ENCODE results near the gene PACSIN1. TPM values are rescaled to one million over a fixed set of nuclear protein-coding genes. Genes with fewer than 3 reads are reported as not detected.

The PACSIN1 gene
- total RNA-seq, 2 experiments from 2014 or later: 19.3 to 88.4 TPM

DNA sequence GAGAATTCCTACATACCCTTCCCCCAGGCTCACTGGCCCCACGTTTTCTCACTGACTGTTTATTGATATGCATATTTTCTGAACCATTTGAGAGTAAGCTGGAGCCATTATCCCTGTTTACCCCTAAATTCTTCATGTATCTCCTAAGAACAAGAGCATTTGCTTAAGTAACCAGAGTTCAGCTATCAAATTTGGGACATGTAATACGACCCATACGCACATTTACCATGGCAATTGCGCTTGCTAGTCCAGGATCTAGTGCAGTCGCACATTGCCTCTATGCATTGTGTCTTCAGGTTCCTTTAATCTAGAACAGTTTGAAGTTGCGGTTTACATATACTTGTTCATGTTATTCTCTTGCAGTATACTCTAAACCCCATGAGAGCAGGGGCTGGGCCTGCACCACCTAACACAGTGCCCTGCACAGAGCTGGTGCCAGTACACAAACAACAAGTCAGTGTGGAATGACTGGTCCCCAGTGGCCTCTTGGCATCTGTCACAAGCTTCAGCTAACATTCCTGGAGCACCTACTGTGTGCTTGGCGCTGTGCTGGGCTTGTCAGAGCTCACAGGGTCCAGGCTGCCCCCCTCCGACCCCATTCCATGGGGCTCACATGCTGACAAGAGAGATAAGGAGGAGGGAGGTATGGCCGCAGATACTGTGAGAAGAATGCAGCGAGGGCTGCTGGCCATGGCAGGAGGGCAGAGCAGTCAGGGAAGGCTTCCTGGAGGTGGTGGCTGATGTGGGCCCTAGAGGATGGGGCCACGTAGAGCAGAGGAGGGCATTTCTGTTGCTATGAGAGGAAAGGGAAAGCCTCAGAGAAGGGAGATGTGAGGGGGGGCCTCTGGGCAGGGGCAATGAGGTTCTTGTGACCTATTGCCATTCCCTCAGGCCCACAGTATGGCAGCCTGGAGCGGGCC, 62.1 kb downstream of the PACSIN1 start:
- Histone ChIP-seq H3K4me1 (ENCODE audit: insufficient read depth, low read length, poor library complexity, severe bottlenecking) (peaks cover 15% of the 10 kb centered on the region), H4K20me1 (ENCODE audit: insufficient read depth, low read length) (peaks cover 8% of the 10 kb centered on the region; the same call in 1 of the 2 replicates), H3K27ac (ENCODE audit: low read depth, low read length, poor library complexity, severe bottlenecking) (no peak overlapping the region), H2AFZ (ENCODE audit: low read length) (no peak overlapping the region), H3K36me3 (ENCODE audit: insufficient read depth, low read length) (peaks cover 44% of the 10 kb centered on the region; the same call in 1 of the 2 replicates), H3K9me3 (ENCODE audit: low read length) (no peaks in the 10 kb centered on the region), H3K4me2 (ENCODE audit: low read length) (peak overlapping the region; percentile 52; the same call in 1 of the 2 replicates), H3K79me2 (ENCODE audit: insufficient read depth, low read depth, low read length) (no peaks in the 10 kb centered on the region), H3K9me2 (ENCODE audit: insufficient read depth, low read length) (no peaks in the 10 kb centered on the region), H3K4me3 (ENCODE audit: low read depth, low read length, poor library complexity, severe bottlenecking) (no peak overlapping the region)
- no TSS peak for BruUV-seq (replicated peaks)
- ChIA-PET CTCF (ENCODE audit: unreplicated experiment) (no interaction called here), POLR2A (interaction anchor here (0.8 kb wide), 1 partner anchor 82 kb away, joined by 5 read pairs; no protein-coding TSS in a partner anchor)
- intact Hi-C loops (cut with micrococcal nuclease; ENCODE audit: unreplicated experiment): loop anchor here (2.0 kb wide), 2 partner anchors 67 to 81 kb away; no protein-coding TSS in a partner anchor
- DNase-seq (ENCODE audit: low spot score): no peak
- TF ChIP-seq EZH2phosphoT487 (IDR thresholded peaks at IDR 0.05; ENCODE audit: borderline replicate concordance, low read depth, low read length): no peak
- TF ChIP-seq, protein P1, sequence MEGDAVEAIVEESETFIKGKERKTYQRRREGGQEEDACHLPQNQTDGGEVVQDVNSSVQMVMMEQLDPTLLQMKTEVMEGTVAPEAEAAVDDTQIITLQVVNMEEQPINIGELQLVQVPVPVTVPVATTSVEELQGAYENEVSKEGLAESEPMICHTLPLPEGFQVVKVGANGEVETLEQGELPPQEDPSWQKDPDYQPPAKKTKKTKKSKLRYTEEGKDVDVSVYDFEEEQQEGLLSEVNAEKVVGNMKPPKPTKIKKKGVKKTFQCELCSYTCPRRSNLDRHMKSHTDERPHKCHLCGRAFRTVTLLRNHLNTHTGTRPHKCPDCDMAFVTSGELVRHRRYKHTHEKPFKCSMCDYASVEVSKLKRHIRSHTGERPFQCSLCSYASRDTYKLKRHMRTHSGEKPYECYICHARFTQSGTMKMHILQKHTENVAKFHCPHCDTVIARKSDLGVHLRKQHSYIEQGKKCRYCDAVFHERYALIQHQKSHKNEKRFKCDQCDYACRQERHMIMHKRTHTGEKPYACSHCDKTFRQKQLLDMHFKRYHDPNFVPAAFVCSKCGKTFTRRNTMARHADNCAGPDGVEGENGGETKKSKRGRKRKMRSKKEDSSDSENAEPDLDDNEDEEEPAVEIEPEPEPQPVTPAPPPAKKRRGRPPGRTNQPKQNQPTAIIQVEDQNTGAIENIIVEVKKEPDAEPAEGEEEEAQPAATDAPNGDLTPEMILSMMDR (conservative IDR thresholded peaks at IDR 0.05; ENCODE audit: low read length): no peak

DNA sequence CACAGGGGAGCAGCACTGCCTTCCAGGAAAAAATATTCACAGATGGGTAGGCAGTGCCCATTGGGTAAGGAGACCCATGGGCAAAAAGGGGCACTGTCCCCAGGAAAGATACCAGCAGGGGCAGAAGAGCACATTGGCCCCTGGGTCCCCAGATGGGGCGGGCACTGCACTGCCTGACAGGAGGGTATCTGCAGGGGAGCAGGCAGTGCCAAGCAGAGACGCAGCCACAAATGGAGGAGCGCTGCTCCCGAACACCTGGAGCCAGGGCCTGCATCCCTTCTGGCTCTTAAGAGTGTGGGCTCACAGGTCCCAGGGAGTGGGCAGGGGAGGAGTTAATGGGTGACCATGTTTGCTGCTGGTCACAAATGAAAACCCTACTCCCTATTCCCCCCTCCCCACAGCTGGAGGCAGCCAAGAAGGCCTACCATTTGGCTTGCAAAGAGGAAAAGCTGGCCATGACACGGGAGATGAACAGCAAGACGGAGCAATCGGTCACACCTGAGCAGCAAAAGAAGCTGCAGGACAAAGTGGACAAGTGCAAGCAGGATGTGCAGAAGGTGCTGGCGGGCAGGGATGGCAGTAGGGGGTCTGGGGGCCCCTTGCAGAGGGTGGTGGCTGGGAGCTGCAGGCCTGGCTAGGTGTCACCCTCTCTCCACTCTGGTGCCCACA, 63.3 kb downstream of the PACSIN1 start:
- Histone ChIP-seq H3K36me3 (ENCODE audit: insufficient read depth, low read length) (peaks cover 49% of the 10 kb centered on the region; the same call in 1 of the 2 replicates), H3K27ac (ENCODE audit: low read depth, low read length, poor library complexity, severe bottlenecking) (no peak overlapping the region), H3K4me2 (ENCODE audit: low read length) (no peak overlapping the region), H4K20me1 (ENCODE audit: insufficient read depth, low read length) (peaks cover 8% of the 10 kb centered on the region; the same call in 1 of the 2 replicates), H3K4me1 (ENCODE audit: insufficient read depth, low read length, poor library complexity, severe bottlenecking) (peaks cover 15% of the 10 kb centered on the region), H3K79me2 (ENCODE audit: insufficient read depth, low read depth, low read length) (no peaks in the 10 kb centered on the region), H3K9me2 (ENCODE audit: insufficient read depth, low read length) (no peaks in the 10 kb centered on the region), H3K4me3 (ENCODE audit: low read depth, low read length, poor library complexity, severe bottlenecking) (no peak overlapping the region), H2AFZ (ENCODE audit: low read length) (no peak overlapping the region), H3K9me3 (ENCODE audit: low read length) (no peaks in the 10 kb centered on the region)
- intact Hi-C loops (cut with micrococcal nuclease; ENCODE audit: unreplicated experiment): no loop called here
- POLR2A ChIA-PET: no interaction called here
- no TSS peak for BruUV-seq (replicated peaks)
- no peak for TF ChIP-seq EZH2phosphoT487 (IDR thresholded peaks at IDR 0.05; ENCODE audit: borderline replicate concordance, low read depth, low read length)
- TF ChIP-seq, protein P1 (conservative IDR thresholded peaks at IDR 0.05; ENCODE audit: low read length): no peak
- DNase-seq (ENCODE audit: low spot score): no peak
- CTCF ChIA-PET (ENCODE audit: unreplicated experiment): no interaction called here

All from OCI-LY7 (cell line).